ENCODE results near the gene ARHGEF10L.

DNA sequence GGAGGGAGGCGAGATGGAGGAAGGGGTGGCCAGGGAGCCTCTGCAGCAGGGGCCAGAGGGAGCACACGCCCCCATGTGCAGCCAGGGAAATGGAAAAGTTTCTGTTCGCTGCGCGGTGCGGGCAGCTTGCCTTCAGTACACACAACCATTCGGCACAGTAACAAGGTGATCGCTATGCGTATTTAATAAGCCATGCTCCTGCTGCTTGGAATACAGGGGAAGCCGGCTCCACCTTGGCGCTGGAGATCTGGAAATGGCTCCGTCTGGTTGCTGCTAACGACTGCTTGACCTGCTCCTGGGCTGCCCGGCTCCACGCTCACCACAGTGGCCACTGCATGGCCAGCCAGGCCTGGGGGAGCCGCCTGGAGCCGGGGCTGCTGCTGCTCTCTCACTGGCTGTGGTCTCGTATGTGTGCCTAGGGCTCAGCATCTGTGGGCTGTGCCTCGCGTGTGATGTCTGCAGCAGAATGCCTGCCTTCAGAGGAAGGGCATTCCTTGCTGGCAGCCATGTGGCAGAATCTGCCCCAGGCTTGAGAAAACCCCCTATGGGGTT lies 129.2 kb downstream of the ARHGEF10L start:
- no peak for TF ChIP-seq EZH2 (IDR thresholded peaks at IDR 0.05; ENCODE audit: borderline replicate concordance, low read depth, low read length, poor library complexity, severe bottlenecking)
- TF ChIP-seq, protein P1, sequence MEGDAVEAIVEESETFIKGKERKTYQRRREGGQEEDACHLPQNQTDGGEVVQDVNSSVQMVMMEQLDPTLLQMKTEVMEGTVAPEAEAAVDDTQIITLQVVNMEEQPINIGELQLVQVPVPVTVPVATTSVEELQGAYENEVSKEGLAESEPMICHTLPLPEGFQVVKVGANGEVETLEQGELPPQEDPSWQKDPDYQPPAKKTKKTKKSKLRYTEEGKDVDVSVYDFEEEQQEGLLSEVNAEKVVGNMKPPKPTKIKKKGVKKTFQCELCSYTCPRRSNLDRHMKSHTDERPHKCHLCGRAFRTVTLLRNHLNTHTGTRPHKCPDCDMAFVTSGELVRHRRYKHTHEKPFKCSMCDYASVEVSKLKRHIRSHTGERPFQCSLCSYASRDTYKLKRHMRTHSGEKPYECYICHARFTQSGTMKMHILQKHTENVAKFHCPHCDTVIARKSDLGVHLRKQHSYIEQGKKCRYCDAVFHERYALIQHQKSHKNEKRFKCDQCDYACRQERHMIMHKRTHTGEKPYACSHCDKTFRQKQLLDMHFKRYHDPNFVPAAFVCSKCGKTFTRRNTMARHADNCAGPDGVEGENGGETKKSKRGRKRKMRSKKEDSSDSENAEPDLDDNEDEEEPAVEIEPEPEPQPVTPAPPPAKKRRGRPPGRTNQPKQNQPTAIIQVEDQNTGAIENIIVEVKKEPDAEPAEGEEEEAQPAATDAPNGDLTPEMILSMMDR (conservative IDR thresholded peaks at IDR 0.05; ENCODE audit: low read depth, low read length) = no peak
